Glutamatergic neuron (in vitro differentiated cells): ENCODE measurements around the gene ZNF18. TPM values are rescaled to one million over a fixed set of nuclear protein-coding genes. Genes with fewer than 3 reads are reported as not detected.

Experiments used
- DNase-seq: peaks from one replicate; pipeline ENCODE4 v3.0.0; 2022
- H3K27ac Mint-ChIP-seq: one replicate; pipeline ENCODE4 v1.8.0; 2020; ENCODE audit warnings: mild to moderate bottlenecking, mixed read lengths, inconsistent platforms; ENCODE audit not compliant: unreplicated experiment
- H3K27me3 Mint-ChIP-seq: one replicate; pipeline ENCODE4 v1.8.0; 2020; ENCODE audit warnings: mild to moderate bottlenecking, moderate library complexity, mixed read lengths, inconsistent platforms; ENCODE audit not compliant: unreplicated experiment
- H3K36me3 Mint-ChIP-seq: one replicate; pipeline ENCODE4 v1.8.0; 2020; ENCODE audit warnings: mild to moderate bottlenecking, mixed read lengths, inconsistent platforms; ENCODE audit not compliant: unreplicated experiment
- H3K4me1 Mint-ChIP-seq: one replicate; pipeline ENCODE4 v1.8.0; 2020; ENCODE audit warnings: mild to moderate bottlenecking, low read depth, mixed read lengths, inconsistent platforms; ENCODE audit not compliant: unreplicated experiment
- H3K4me3 Mint-ChIP-seq: one replicate; pipeline ENCODE4 v1.8.0; 2020; ENCODE audit warnings: mild to moderate bottlenecking, mixed read lengths, inconsistent platforms; ENCODE audit not compliant: unreplicated experiment
- H3K9me3 Mint-ChIP-seq: one replicate; pipeline ENCODE4 v1.8.0; 2020; ENCODE audit warnings: mild to moderate bottlenecking, moderate library complexity, mixed read lengths, inconsistent platforms; ENCODE audit not compliant: unreplicated experiment
- CTCF ChIP-seq: fragments of 200-600 bp; sonication (generic); IDR thresholded peaks from one replicate; pipeline ENCODE4 v1.5.0; 2021; ENCODE audit not compliant: partially characterized antibody, unreplicated experiment
- total RNA-seq: library from RNA; stranded (reverse); fragmentation: NEBNext Ultra II Directional; extraction: Animal tissue kit (Norgen Biotek cat#: 25700); gene quantifications from one replicate; pipeline ENCODE4 v1.2.1, GENCODE V29; 2021; ENCODE audit not compliant: unreplicated experiment

The ZNF18 gene
- total RNA-seq, 1 donor from 2014 or later = 4.0 TPM

- no peaks in the 10 kb centered on the region for H3K27me3 Mint-ChIP-seq
- DNase-seq = peak; percentile 19
- H3K9me3 Mint-ChIP-seq = no peaks in the 10 kb centered on the region
- H3K4me1 Mint-ChIP-seq = peaks cover 6% of the 10 kb centered on the region
- H3K4me3 Mint-ChIP-seq = peak overlapping the region; percentile 1
- no peak for TF ChIP-seq CTCF
- peak overlapping the region; percentile 20 for H3K27ac Mint-ChIP-seq
- H3K36me3 Mint-ChIP-seq = no peaks in the 10 kb centered on the region
Measured at GRCh38 chr17:12007466-12007865, 10.2 kb upstream of the ZNF18 start.

GRCh38 chr17:11999696-12000095 is 2.4 kb upstream of the ZNF18 start:
- Mint-ChIP-seq H3K9me3 (peaks cover 6% of the 10 kb centered on the region), H3K36me3 (no peaks in the 10 kb centered on the region), H3K27ac (no peak overlapping the region), H3K27me3 (peaks cover 7% of the 10 kb centered on the region), H3K4me1 (no peaks in the 10 kb centered on the region), H3K4me3 (no peak overlapping the region)
- no peak for TF ChIP-seq CTCF
- DNase-seq = no peak

GRCh38 chr17:11997972-11998233 is 628 bp upstream of the ZNF18 start:
- H3K36me3 Mint-ChIP-seq = no peaks in the 10 kb centered on the region
- TF ChIP-seq CTCF = no peak
- peak overlapping the region; percentile 100 for H3K27ac Mint-ChIP-seq
- peaks cover 7% of the 10 kb centered on the region for H3K27me3 Mint-ChIP-seq
- peaks cover 6% of the 10 kb centered on the region for H3K9me3 Mint-ChIP-seq
- no peaks in the 10 kb centered on the region for H3K4me1 Mint-ChIP-seq
- DNase-seq = no peak
- H3K4me3 Mint-ChIP-seq = peak overlapping the region; percentile 99

DNA sequence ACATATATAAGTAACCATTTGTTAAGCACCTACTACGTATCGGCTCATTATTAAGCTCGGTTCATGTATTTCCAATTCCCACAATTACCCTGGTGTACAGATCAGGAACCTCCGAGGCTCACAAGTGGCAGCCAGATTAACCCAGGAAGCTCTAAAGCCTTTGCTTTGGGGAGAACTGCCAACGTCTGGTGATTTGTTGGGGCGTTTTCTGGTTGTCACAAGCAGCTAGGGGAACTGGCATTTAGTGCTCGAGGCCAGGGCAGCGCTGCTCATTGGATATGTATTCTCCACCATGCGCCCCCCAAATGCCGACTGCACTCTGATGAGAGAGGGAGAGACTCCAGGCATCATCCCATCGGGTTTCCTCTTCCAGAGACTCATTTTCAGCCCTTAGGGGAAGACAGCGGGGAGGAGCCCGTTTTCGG is 541 bp downstream of the ZNF18 start:
- Mint-ChIP-seq H3K9me3 (peaks cover 6% of the 10 kb centered on the region), H3K4me3 (peak overlapping the region; percentile 88), H3K27ac (peak overlapping the region; percentile 86), H3K4me1 (no peaks in the 10 kb centered on the region), H3K27me3 (peaks cover 7% of the 10 kb centered on the region), H3K36me3 (no peaks in the 10 kb centered on the region)
- TF ChIP-seq CTCF = no peak
- no peak for DNase-seq

- Mint-ChIP-seq H3K36me3 (no peaks in the 10 kb centered on the region), H3K4me1 (no peaks in the 10 kb centered on the region), H3K27ac (no peak overlapping the region), H3K4me3 (no peak overlapping the region), H3K27me3 (peaks cover 2% of the 10 kb centered on the region), H3K9me3 (no peaks in the 10 kb centered on the region)
- no peak for DNase-seq
- no peak for TF ChIP-seq CTCF
Measured at GRCh38 chr17:11991461-11991860, 5.8 kb downstream of the ZNF18 start.
